ENCODE results near the gene SLC4A9.

Gene SLC4A9

DNA sequence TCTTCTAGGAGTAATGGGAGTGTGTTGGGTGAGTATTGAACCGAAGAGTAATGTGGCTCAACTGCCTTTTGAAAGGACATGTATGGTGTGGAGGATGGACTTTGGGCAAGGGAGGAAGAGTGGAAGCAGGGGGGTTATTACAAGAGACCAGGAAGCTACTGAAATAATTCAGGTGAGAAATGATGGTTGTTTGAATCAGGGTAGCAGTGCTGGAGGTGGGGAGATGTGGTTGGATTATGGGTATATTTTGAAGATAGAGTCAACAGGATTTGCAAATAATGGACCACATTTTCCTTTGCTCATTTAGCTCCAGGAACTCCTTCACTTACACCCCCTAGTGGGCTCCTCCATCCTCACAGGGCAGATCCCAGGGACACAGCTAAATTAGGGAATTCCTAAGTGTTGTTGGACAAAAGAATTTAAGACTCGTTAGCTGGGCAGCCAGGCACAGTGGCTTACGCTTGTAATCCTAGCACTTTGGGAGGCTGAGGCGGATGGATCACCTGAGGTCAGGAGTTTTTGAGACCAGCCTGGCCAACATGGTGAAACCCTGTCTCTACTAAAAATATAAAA lies 1.2 kb upstream of the SLC4A9 start:
- DNase-seq = no peak
- intact Hi-C loops (cut with DNase I) = no loop called here

DNA sequence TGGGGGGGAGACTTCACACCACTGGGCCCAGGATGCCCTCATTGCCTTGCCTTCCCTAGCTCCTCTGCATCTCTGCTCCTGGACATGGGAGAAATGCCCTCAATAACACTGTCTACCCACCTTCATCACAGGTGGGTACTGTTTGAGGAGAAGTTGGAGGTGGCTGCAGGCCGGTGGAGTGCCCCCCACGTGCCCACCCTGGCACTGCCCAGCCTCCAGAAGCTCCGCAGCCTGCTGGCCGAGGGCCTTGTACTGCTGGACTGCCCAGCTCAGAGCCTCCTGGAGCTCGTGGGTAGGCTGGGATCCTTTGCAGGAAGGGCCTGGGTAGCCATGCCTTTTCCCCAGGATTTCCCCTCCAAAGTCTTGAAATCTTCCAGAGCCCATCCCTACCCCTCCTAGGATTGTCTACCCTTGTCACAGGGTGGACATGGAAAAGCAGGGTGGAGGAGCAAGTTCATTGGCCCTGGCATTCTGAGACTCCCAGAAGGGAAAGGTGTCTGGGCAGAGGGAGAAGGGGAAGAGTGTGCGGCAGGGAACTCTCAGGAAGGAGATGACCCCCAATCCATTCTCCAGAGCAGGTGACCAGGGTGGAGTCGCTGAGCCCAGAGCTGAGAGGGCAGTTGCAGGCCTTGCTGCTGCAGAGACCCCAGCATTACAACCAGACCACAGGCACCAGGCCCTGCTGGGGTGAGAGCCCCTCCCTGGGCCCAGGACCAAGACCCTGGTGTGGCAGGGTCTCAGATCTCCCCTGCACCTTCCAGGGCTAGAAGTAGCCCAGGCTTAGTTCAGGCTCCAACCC lies 886 bp downstream of the SLC4A9 start:
- DNase-seq = peak in 1 of 10 donors; percentile 2
- intact Hi-C loops (cut with DNase I) = loop anchor here (10.0 kb wide), 1 partner anchor 354 kb away; no protein-coding TSS in a partner anchor

DNA sequence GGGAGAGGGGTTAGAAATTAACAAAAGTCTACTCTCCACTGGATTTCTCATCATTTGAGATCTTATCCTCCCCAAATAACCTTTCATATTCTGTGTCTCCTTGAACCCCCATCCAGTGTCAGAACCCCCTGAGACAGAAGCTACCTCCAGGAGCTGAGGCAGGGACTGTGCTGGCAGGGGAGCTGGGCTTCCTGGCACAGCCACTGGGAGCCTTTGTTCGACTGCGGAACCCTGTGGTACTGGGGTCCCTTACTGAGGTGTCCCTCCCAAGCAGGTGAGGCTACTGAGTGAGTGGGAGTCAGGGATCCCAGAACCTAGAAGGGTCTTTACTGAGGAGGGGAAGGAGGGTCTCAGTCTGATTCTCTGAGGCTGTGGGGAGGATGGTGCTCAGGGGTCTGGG lies 1.9 kb downstream of the SLC4A9 start:
- intact Hi-C loops (cut with DNase I) = loop anchor here (10.0 kb wide), 1 partner anchor 353 kb away; no protein-coding TSS in a partner anchor
- DNase-seq = no peak

DNA sequence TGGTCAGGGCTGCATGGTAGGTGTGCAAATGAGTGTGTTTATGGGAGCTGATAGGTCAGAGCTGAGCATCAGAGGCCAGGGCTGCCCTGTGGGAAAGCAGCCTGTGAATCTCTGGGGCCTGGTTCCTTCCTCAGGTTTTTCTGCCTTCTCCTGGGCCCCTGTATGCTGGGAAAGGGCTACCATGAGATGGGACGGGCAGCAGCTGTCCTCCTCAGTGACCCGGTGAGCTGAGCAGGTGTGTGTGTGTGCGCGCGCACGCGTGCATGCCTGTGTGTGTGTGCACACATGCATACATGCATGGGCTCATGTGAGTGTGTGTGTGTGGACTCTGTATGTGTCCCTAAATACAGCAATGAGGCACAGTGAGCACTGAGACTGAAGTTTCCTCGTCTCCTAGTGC lies 2.3 kb downstream of the SLC4A9 start:
- no peak for DNase-seq
- intact Hi-C loops (cut with DNase I) = loop anchor here (10.0 kb wide), 1 partner anchor 352 kb away; no protein-coding TSS in a partner anchor

DNA sequence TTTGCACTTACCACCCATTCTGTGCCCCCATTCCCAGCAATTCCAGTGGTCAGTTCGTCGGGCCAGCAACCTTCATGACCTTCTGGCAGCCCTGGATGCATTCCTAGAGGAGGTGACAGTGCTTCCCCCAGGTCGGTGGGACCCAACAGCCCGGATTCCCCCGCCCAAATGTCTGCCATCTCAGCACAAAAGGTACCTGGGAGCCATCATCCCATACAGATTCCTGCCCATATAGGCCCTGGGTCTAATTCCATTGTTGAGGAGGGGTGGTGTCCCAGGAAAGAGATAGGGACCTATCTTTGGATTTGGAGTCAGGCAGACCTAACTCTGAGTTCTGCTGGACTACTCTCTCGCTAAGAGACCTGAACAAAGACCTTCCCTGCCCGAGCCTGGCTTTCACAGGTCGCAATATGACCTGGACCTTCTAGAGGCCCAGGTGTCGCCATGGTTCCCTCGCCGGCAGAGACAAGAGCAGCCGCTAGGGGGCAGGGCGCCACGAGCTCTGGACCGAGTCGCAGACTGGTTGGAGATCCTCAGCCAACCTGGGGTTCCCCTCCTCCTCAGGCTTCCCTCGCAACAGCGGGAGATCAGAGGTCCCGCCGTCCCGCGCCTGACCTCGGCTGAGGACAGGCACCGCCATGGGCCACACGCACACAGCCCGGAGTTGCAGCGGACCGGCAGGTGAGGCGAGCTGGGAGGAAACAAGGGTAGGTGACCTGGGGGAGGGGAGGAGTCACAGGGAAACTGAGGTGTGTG lies 3.1 kb downstream of the SLC4A9 start:
- intact Hi-C loops (cut with DNase I) = loop anchor here (10.0 kb wide), 1 partner anchor 352 kb away; no protein-coding TSS in a partner anchor
- DNase-seq = peak; percentile 63 to 96 (median 82)

DNA sequence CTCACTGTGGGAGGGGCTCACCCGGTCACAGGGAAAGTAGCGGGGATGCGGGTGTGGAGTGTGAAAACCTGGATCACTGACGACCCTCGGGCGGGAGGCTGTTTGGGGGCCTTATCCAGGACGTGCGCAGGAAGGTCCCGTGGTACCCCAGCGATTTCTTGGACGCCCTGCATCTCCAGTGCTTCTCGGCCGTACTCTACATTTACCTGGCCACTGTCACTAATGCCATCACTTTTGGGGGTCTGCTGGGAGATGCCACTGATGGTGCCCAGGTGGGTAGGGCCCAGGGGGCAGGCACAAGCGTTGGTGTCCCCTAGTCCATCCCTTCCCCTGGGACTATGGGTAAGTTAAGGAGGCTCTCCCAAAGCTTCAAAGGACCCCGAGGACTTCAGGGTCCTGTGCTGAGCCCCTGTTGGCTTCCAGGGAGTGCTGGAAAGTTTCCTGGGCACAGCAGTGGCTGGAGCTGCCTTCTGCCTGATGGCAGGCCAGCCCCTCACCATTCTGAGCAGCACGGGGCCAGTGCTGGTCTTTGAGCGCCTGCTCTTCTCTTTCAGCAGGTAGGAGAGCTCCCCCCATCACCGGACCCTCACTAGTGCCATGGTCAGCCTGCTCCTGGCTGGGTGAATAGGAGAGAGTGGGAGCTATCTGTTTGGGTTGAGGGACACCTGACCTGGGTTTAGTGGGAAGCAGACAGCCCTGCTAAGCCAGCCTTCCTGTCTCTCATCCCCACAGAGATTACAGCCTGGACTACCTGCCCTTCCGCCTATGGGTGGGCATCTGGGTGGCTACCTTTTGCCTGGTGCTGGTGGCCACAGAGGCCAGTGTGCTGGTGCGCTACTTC lies 3.9 kb downstream of the SLC4A9 start:
- no peak for DNase-seq
- intact Hi-C loops (cut with DNase I) = loop anchor here (10.0 kb wide), 1 partner anchor 351 kb away; no protein-coding TSS in a partner anchor

DNA sequence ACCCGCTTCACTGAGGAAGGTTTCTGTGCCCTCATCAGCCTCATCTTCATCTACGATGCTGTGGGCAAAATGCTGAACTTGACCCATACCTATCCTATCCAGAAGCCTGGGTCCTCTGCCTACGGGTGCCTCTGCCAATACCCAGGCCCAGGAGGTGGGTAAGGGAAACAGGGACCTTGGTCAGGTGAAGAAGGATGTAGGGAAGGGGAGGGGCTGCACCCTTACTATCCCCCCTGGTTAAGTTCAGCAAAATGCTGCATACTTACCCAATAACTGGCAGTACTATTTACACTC lies 4.4 kb downstream of the SLC4A9 start:
- intact Hi-C loops (cut with DNase I) = loop anchor here (10.0 kb wide), 1 partner anchor 350 kb away; no protein-coding TSS in a partner anchor
- no peak for DNase-seq

DNA sequence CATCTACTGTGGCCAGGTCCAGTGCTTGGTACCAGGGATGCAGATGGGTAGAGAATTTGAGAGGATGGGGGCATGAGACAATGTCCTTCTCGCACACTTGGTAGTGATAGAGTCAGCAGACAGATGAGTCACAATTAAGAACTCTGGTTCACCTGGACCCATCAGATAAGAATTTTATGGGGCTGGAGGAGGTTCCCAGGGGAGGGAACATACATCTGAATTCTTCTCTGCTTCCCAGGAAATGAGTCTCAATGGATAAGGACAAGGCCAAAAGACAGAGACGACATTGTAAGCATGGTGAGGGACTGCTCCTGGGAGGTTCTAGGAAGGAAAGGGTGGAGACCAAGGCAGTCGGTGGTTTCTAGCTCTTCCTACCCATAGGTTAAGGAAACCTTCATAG lies 5.3 kb downstream of the SLC4A9 start:
- intact Hi-C loops (cut with DNase I) = loop anchor here (10.0 kb wide), 1 partner anchor 350 kb away; no protein-coding TSS in a partner anchor
- DNase-seq = peak in 1 of 10 donors; percentile 5

DNA sequence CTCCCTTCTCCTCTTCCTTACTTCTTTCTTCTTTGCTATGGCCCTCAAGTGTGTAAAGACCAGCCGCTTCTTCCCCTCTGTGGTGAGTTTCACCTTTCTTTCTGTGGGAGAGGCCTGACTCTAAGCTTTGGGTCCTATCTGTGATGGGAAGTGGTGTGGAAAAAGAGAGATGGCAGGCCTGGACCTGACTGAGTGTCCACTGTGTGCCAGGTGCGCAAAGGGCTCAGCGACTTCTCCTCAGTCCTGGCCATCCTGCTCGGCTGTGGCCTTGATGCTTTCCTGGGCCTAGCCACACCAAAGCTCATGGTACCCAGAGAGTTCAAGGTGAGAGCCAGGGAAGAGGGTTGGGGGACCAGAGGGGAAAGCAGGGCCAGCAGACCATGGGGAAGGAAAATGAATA lies 5.9 kb downstream of the SLC4A9 start:
- intact Hi-C loops (cut with DNase I) = loop anchor here (10.0 kb wide), 1 partner anchor 349 kb away; no protein-coding TSS in a partner anchor
- peak in 1 of 10 donors; percentile 26 for DNase-seq

DNA sequence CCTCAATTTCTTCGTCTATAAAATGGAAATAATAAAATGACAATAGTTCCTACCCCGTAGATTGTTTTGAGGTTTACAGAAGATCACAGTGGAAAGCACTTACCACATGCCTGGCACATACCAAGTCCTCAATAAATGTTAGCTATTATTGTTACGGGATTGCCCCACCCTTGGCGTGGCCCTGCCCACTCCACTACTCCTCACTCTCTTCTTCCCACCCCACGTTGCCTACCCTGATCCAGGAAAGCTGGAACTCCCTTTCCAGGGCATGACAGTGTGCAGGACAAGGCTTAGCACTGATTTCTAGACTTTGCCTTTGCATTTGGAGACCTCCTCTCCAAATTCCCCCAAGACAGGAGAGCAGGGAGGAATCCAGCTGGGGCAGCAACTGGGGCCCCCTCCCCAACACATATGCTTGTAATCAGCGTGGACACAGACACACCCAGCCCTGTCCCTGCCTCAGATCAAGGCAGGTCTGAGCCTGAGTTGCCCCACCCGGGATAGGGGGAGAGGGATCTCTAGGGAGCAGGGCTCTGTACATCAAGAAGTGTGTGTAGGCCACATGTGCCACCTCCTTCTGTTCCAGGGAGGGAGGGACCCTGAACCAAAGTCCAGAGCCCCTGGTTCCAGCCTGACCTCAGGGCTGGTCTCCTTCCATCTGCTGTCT lies 6.7 kb downstream of the SLC4A9 start:
- intact Hi-C loops (cut with DNase I) = loop anchor here (10.0 kb wide), 1 partner anchor 348 kb away; no protein-coding TSS in a partner anchor
- DNase-seq = peak in 1 of 10 donors; percentile 32

DNA sequence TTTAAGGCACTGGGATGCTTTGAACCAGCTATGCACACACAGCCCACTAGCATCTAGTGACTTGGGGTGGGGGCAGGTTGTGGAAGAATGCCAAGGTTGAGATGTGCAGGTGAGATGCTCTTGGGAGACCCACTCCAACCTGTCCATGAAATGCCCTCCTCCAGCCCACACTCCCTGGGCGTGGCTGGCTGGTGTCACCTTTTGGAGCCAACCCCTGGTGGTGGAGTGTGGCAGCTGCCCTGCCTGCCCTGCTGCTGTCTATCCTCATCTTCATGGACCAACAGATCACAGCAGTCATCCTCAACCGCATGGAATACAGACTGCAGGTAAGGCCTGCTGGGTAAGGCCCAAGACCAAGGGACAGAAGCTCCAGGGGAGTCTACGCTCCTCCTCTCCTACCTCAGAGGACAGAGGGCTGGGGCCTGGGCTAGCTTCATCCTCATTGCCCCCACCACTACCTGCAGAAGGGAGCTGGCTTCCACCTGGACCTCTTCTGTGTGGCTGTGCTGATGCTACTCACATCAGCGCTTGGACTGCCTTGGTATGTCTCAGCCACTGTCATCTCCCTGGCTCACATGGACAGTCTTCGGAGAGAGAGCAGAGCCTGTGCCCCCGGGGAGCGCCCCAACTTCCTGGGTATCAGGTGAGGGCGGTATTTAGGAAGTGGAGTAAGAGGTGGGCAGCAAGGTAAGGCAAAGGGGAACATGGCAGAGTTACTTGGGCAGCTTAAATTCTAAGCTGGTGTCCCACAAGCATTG lies 7.4 kb downstream of the SLC4A9 start:
- intact Hi-C loops (cut with DNase I) = loop anchor here (10.0 kb wide), 1 partner anchor 347 kb away; no protein-coding TSS in a partner anchor
- no peak for DNase-seq

DNA sequence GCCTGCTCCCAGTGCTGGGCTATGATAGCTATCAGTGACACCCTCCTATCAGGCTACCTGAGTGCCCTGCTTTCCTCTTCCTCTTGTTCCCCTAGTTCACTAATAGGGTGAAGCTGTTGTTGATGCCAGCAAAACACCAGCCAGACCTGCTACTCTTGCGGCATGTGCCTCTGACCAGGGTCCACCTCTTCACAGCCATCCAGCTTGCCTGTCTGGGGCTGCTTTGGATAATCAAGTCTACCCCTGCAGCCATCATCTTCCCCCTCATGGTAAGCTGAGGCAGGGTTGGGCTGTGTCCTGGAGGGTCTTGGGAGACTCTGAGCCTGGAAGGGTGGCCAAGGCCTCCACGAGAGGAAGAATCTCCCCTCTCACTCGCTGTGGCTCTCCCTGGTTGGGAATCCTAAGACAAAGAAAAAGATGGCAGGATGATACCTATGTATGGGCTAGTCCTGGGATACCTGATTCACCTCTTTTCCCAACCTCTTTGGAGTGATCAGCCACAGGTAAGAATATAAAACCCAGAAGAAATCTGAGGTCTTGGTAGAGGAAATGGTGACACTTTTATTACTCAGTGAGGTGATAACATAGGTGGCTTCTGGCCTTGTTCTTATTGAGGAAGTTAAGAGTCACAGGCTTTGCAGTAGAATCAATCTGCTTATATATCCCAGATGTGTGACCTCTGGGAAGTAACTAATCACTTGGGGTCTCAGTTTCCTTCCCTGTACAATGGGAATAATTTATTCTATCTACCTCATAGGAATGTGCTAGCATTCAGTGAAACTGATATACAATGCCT lies 11.6 kb downstream of the SLC4A9 start:
- no peak for DNase-seq
- intact Hi-C loops (cut with DNase I) = loop anchor here (2.0 kb wide), 1 partner anchor 267 kb away; the partner anchor contains the start of gene TMCO6

DNA sequence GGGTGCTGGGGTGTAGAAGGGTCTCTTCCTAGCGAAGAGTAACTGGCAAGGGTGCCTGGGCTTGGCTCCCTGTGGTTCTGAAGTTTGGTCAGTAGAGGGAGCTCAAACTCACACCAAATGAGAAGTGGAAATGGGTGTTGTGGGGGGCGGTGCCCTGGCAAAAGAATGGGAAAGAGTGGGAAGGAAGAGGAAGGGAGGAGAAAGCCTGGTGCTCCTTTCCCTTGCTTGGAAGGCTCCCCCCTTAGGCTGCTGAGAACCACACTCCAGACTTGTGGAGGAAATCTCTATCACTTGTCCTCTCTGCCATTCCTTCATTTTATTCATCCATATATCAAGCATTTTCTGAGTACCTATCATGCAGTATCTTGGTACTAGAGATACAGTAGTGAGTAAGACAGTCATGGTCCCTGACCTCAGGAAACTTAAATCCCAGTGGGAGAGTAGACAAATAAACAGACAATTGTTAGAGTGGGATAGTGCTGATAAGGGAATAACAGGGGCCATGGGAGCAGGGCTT lies 13.0 kb downstream of the SLC4A9 start:
- DNase-seq = peak in 9 of 10 donors; percentile 46 to 93 (median 61)
- intact Hi-C loops (cut with DNase I) = loop anchor here (2.0 kb wide), 1 partner anchor 266 kb away; the partner anchor contains the start of gene TMCO6

DNA sequence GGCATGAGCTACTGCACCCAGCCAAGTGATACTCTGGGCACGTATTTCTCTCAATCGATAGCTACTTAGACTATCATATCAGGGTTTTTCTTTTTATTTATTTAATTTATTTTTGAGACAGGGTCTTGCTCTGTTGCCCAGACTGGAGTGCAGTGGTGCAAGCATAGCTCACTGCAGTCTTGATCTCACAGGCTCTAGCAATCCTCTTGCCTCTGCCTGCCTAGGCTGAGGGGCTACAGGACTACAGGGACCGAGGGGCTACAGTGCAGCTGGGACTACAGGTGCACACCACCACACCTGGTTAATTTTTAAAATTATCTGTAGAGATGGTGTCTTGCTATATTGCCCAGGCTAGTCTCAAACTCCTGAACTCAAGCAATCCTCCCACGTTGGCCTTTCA lies 21.4 kb downstream of the SLC4A9 start:
- intact Hi-C loops (cut with DNase I) = no loop called here
- no peak for DNase-seq

DNA sequence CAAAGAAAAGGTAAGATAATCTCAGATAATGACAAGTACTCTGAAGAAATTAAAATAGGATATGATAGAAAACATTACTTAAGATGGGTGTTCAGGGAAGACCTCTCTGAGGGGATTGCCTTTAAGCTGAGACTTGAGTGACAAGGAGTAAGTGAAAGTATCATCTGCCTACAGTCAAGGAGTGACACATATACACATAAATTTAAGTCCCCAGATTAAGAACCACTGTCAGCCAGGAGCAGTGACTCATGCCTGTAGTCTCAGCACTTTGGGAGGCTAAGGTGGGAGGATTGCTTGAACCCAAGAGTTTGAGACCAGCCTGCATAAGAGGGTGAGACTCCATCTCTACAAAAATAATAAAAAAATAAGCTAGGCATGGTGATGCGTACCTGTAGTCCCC lies 22.0 kb downstream of the SLC4A9 start:
- DNase-seq = no peak
- intact Hi-C loops (cut with DNase I) = no loop called here

DNA sequence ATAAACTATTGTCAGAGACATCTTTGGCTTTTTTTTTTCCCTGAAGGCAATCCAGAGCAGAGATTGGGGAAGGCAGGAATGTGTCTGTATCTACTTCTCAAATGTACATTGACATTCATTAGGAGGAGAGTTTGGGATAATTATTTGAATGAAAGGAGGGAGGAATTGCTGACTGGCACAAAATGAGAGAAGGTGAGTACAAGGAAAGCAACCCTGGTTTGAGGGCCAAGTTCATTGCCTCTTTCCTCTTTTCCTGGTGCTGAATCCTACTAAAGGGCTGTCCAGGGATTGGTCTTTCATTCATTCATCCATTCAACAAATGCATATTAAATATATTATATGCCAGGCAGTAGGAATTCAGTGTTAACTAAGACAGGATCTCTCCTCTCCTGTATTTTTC lies 22.9 kb downstream of the SLC4A9 start:
- no peak for DNase-seq
- intact Hi-C loops (cut with DNase I) = no loop called here

DNA sequence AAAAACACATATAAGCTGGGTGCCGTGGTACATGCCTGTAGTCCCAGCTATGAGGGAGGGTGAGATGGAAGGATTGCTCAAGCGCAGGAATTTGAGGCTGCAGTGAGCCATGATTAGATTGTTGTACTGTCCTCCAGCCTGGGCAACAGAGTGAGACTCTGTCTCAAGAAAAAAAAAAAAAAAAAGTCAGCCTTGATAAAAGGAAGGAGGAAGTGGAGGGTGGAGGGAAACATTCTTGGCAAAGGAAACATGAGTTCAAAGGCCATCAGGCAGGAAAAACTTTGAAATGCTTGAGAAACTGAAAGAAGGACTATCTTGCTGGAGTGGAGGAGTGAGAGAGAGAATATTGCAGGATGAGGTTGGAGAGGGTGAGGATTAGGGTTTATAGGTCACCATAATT lies 23.3 kb downstream of the SLC4A9 start:
- no peak for DNase-seq
- intact Hi-C loops (cut with DNase I) = no loop called here

DNA sequence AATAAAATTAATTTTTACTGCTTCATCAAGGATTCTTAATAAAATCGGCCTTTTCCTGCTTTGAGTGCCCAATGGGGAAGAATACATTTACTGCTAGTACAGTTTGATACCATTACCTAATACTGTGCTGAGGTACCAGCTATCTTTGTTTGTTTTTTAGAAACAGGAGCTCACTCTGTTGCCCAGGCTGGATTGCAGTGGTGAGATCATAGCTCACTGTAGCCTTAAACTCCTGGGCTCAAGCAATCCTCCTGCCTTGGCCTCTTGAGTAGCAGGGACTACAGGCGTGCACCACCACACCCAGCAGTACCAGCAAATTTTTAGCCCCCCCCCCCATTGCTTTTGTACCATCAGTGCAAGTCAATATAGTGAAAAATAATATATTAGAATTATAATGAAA lies 28.1 kb downstream of the SLC4A9 start:
- no peak for DNase-seq
- intact Hi-C loops (cut with DNase I) = no loop called here
